NCI-H128 (cell line): ENCODE measurements around the gene PCDH9.
"Not testable (repeated sequence)": the region's sequence is repeated elsewhere in the genome, so short reads cannot be mapped to it uniquely, and the experiment has no call there.

Experiments
- DNase-seq: peaks from one replicate; lab custom pipeline; 2025; ENCODE audit not compliant: unreplicated experiment; lab: John Stamatoyannopoulos, UW

Gene PCDH9

GRCh38 chr13:66322193-66322740 lies 907.9 kb downstream of the PCDH9 start:
- no peak for DNase-seq

- no peak for DNase-seq
Observed at GRCh38 chr13:66314911-66315310, 915.2 kb downstream of the PCDH9 start.

GRCh38 chr13:66313413-66313812 lies 916.7 kb downstream of the PCDH9 start:
- no peak for DNase-seq

- no peak for DNase-seq
Observed at GRCh38 chr13:66312312-66313087, 917.6 kb downstream of the PCDH9 start.

- no peak for DNase-seq
Observed at GRCh38 chr13:66305961-66306617, 924.0 kb downstream of the PCDH9 start.

- DNase-seq = no peak
Observed at GRCh38 chr13:66301482-66301881, 928.7 kb downstream of the PCDH9 start.

- DNase-seq = no peak
Observed at GRCh38 chr13:66301006-66301405, 929.1 kb downstream of the PCDH9 start.

GRCh38 chr13:66296875-66297274 lies 933.3 kb downstream of the PCDH9 start:
- no peak for DNase-seq

GRCh38 chr13:66296328-66296727 lies 933.8 kb downstream of the PCDH9 start:
- DNase-seq = no peak

- not testable (repeated sequence) for DNase-seq
Observed at GRCh38 chr13:66286806-66287205, 943.3 kb downstream of the PCDH9 start.

GRCh38 chr13:66275416-66275815 lies 954.7 kb downstream of the PCDH9 start:
- DNase-seq = no peak

- DNase-seq = no peak
Observed at GRCh38 chr13:66273011-66273410, 957.1 kb downstream of the PCDH9 start.

- DNase-seq = no peak
Observed at GRCh38 chr13:66266761-66267160, 963.4 kb downstream of the PCDH9 start.

- DNase-seq = no peak
Observed at GRCh38 chr13:66266348-66266747, 963.8 kb downstream of the PCDH9 start.

GRCh38 chr13:66265371-66265770 lies 964.8 kb downstream of the PCDH9 start:
- no peak for DNase-seq

GRCh38 chr13:66264971-66265370 lies 965.2 kb downstream of the PCDH9 start:
- no peak for DNase-seq

- no peak for DNase-seq
Observed at GRCh38 chr13:66262330-66262729, 967.8 kb downstream of the PCDH9 start.

GRCh38 chr13:66259426-66259825 lies 970.7 kb downstream of the PCDH9 start:
- not testable (repeated sequence) for DNase-seq
